ENCODE results near the gene ZKSCAN1.

DNA sequence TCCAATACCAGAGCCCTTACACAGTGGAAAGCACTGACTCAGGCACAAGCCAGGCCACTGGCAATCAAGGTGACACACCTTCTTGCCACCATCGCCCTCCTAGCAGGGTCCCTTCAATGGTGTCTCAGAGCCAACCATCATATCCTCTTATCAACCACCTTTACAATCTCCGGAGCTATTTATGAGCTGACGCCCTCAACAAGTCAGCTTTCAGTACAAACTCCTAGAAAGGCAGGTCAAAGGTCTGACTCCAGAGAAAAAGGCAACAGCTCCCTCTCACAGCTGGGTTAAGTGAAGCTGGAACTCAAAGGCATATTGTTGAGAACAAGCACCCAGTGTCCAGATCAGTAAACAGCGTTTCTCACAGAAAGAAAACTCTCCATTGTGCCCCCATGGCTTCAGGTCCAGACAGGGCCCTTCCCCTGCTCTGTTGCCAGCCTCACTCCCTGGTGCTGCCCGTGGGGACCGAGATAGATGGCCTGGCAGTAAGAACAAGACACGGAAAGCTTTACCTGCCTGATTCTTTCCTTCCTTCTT lies 63.7 kb downstream of the ZKSCAN1 start:
- TF ChIP-seq, protein P1, sequence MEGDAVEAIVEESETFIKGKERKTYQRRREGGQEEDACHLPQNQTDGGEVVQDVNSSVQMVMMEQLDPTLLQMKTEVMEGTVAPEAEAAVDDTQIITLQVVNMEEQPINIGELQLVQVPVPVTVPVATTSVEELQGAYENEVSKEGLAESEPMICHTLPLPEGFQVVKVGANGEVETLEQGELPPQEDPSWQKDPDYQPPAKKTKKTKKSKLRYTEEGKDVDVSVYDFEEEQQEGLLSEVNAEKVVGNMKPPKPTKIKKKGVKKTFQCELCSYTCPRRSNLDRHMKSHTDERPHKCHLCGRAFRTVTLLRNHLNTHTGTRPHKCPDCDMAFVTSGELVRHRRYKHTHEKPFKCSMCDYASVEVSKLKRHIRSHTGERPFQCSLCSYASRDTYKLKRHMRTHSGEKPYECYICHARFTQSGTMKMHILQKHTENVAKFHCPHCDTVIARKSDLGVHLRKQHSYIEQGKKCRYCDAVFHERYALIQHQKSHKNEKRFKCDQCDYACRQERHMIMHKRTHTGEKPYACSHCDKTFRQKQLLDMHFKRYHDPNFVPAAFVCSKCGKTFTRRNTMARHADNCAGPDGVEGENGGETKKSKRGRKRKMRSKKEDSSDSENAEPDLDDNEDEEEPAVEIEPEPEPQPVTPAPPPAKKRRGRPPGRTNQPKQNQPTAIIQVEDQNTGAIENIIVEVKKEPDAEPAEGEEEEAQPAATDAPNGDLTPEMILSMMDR (IDR thresholded peaks at IDR 0.05; ENCODE audit: insufficient read depth, low read length) = no peak
- no peak for TF ChIP-seq GABPA (IDR thresholded peaks at IDR 0.05; ENCODE audit: low read depth)
